Activated CD4-positive, CD25-positive, alpha-beta regulatory T cell (primary cell): Measurements from ENCODE around the gene ANXA9.

ENCODE experiments used
- DNase-seq, 4 experiments: peaks; one replicate each; lab custom pipeline; 2025; lab: John Stamatoyannopoulos, UW

ANXA9 gene

GRCh38 chr1:150981805-150982712 lies at the start of gene ANXA9:
Gene ANXA9, plus strand, starts transcription at chr1:150982292. Its CDS starts 814 bp downstream, at chr1:150983106.
- no peak for DNase-seq

- DNase-seq: no peak
These were observed 37.2 kb upstream of the ANXA9 start for GRCh38 chr1:150944856-150945255.

- DNase-seq: no peak
These were observed 27.4 kb upstream of the ANXA9 start for GRCh38 chr1:150954708-150955107.

- no peak for DNase-seq
These were observed 26.8 kb upstream of the ANXA9 start for GRCh38 chr1:150955280-150955679.

- no peak for DNase-seq
These were observed 24.4 kb upstream of the ANXA9 start for GRCh38 chr1:150957666-150958065.

- DNase-seq: no peak
These were observed 21.4 kb upstream of the ANXA9 start for GRCh38 chr1:150960646-150961045.

GRCh38 chr1:150961756-150962155 lies 20.3 kb upstream of the ANXA9 start:
- no peak for DNase-seq

GRCh38 chr1:150963321-150964163 lies 18.6 kb upstream of the ANXA9 start:
- no peak for DNase-seq

GRCh38 chr1:150964164-150964489 lies 18.0 kb upstream of the ANXA9 start:
- no peak for DNase-seq

GRCh38 chr1:150965605-150966004 lies 16.5 kb upstream of the ANXA9 start:
- no peak for DNase-seq

GRCh38 chr1:150966011-150966410 lies 16.1 kb upstream of the ANXA9 start:
- DNase-seq: no peak

GRCh38 chr1:150967936-150968335 lies 14.2 kb upstream of the ANXA9 start:
- DNase-seq: no peak

- DNase-seq: no peak
These were observed 13.6 kb upstream of the ANXA9 start for GRCh38 chr1:150968491-150968890.

- DNase-seq: no peak
These were observed 12.5 kb upstream of the ANXA9 start for GRCh38 chr1:150969626-150970025.

- no peak for DNase-seq
These were observed 11.1 kb upstream of the ANXA9 start for GRCh38 chr1:150970808-150971582.

- no peak for DNase-seq
These were observed 10.3 kb upstream of the ANXA9 start for GRCh38 chr1:150971583-150972416.

- DNase-seq: no peak
These were observed 9.6 kb upstream of the ANXA9 start for GRCh38 chr1:150972417-150972940.

GRCh38 chr1:150973258-150973835 lies 8.7 kb upstream of the ANXA9 start:
- no peak for DNase-seq

GRCh38 chr1:150973836-150974579 lies 8.1 kb upstream of the ANXA9 start:
- DNase-seq: peak in 1 of 4 experiments; percentile 24
